Subcutaneous adipose tissue (tissue), 4 donors: ENCODE data around the gene CNOT2. TPM values are rescaled to one million over a fixed set of nuclear protein-coding genes. Genes with fewer than 3 reads are reported as not detected.

ENCODE experiments used
- CTCF ChIP-seq: fragments of 450-650 bp; IDR thresholded peaks from one replicate; pipeline ENCODE4 v1.5.1; 2016; ENCODE audit warnings: low read depth, mild to moderate bottlenecking, control low read depth, antibody characterized with exemption, moderate library complexity
- total RNA-seq, 4 donors: library from RNA; depleted of rRNA; stranded (reverse); fragments of >200 nt; gene quantifications; one replicate each; pipeline ENCODE4 v1.1.0, GENCODE V29; 2016

The CNOT2 gene
- total RNA-seq, 4 donors from 2014 or later: 115 to 211 (median 141) TPM

GRCh38 chr12:70217416-70217815, 25.8 kb upstream of the CNOT2 start:
- no peak for TF ChIP-seq CTCF

DNA sequence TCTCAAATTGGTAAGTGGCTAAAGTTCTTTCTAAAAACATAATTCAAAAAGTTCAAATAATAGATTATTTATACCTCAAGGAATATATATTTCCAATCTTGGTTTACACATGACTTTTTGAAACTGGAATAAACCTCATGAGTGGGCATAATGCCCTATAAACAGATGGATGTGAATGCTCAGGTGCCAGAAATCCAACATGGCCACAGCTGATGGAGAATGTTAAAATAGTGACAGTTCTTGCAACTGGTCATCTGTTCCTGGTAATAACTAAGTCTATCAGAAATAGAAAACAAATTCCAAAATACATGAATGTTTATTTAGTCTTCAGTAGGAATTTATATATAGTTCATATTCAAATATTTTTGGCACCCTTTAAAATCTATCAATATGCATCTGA, 21.6 kb upstream of the CNOT2 start:
- no peak for TF ChIP-seq CTCF

GRCh38 chr12:70227911-70228310, 15.3 kb upstream of the CNOT2 start:
- no peak for TF ChIP-seq CTCF

DNA sequence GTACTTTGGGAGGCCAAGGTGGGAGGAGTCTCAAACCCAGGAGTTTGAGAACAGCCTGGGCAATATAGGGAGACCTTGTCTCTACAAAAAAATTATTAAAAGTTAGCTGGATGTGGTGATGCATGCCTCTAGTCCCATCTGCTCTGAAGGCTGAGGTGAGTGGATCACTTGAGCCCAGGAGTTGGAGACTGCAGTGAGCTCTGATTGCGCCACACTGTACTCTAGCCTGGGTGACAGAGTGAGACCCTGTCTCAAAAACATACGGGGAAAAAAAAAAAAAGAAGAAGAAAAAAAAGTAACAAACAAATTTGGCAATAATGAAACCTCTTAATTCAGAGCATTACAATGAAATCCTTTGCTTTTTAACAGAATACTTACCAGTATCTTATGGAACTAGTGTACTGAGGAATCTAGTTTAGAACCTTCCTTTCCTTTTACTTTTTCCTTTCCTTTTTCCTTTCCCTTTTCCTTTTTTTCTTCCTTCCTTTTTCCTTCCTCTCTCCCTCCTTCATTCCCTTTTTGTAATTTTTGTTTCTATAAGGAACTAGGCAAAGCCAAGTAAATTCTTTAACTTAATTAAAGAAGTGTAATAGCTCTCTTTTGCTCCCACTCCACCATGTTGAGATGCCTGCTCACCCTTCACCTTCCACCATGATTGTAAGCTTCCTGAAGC, 12.2 kb upstream of the CNOT2 start:
- no peak for TF ChIP-seq CTCF

GRCh38 chr12:70236990-70237389, 6.2 kb upstream of the CNOT2 start:
- no peak for TF ChIP-seq CTCF

- TF ChIP-seq CTCF: no peak
Observed at GRCh38 chr12:70240673-70241072, 2.6 kb upstream of the CNOT2 start.

DNA sequence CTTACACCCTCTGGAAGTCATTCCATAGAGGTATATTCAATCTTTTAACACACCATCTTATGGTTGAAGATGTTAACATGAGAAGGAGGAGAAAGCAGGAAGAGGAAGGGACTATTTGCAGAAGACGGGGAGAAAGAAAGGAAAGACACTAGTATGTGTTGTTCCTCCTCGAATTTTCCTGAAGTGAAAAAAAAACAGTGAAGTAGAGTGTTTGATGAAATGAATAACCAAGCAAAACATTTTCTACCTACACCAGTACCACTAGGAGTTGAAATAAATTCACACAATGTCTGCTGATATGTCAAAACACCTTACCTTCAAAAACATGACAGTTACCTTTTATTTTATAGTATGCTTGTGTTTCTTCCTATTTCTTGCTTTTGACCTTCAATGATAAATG, 1.4 kb upstream of the CNOT2 start:
- TF ChIP-seq CTCF: no peak
